IMR-90 (cell line): ENCODE measurements around the gene CYP19A1. TPM values are rescaled to one million over a fixed set of nuclear protein-coding genes. Genes with fewer than 3 reads are reported as not detected.

ENCODE experiments used
- ATAC-seq: fragments of 200-7000 bp; cut with Tn5 transposase; 2 replicates; pipeline ENCODE4 v1.9.1; 2020; ENCODE audit warnings: low read depth, mild to moderate bottlenecking, moderate library complexity
- BruUV-seq: library from RNA; stranded (reverse); fragments of 400-500 nt; replicated peaks from 2 replicates; lab custom pipeline; 2021; lab: Mats Ljungman, UMichigan
- CTCF ChIA-PET: fragments of 300-600 bp; formaldehyde crosslinking; extraction: SDS; loops from one replicate; lab custom pipeline; 2021; ENCODE audit warnings: antibody characterized with exemption; lab: Yijun Ruan, JAX
- POLR2A ChIA-PET: fragments of 300-600 bp; sonication (Branson Sonifier 250); formaldehyde crosslinking; loops from one replicate; lab custom pipeline; 2022; ENCODE audit warnings: antibody characterized with exemption; ENCODE audit not compliant: unreplicated experiment; lab: Charles Lee
- DNase-seq: peaks from one replicate; pipeline ENCODE4 v3.0.0; 2013
- H2AFZ ChIP-seq: replicated peaks from 2 replicates; pipeline ENCODE3; 2013; ENCODE audit warnings: low read length, mild to moderate bottlenecking; ENCODE audit not compliant: poor library complexity
- H2AK5ac ChIP-seq: 2 replicates; pipeline ENCODE4 v1.6.1; 2013; ENCODE audit warnings: low read depth, low read length, inconsistent platforms
- H2AK9ac ChIP-seq: replicated peaks from 2 replicates; pipeline ENCODE3; 2013; ENCODE audit warnings: mild to moderate bottlenecking, low read depth, low read length, moderate library complexity; ENCODE audit not compliant: poor library complexity
- H2BK120ac ChIP-seq: 2 replicates; pipeline ENCODE4 v1.6.1; 2013; ENCODE audit warnings: low read depth, low read length, inconsistent platforms
- H2BK15ac ChIP-seq: 3 replicates; pipeline ENCODE4 v1.6.1; 2013; ENCODE audit warnings: low read depth, low read length, inconsistent platforms
- H2BK20ac ChIP-seq: 2 replicates; pipeline ENCODE4 v1.6.1; 2013; ENCODE audit warnings: low read depth, mild to moderate bottlenecking, inconsistent platforms, low read length, moderate library complexity
- H2BK5ac ChIP-seq: 2 replicates; pipeline ENCODE4 v1.6.1; 2013; ENCODE audit warnings: mild to moderate bottlenecking, low read depth, low read length, inconsistent platforms; ENCODE audit not compliant: poor library complexity, severe bottlenecking
- H3K14ac ChIP-seq: replicated peaks from 2 replicates; pipeline ENCODE4 v1.6.1; 2013; ENCODE audit warnings: low read depth, low read length, inconsistent platforms
- H3K18ac ChIP-seq: 2 replicates; pipeline ENCODE4 v1.6.1; 2013; ENCODE audit warnings: low read depth, low read length, control low read depth
- H3K23ac ChIP-seq: 2 replicates; pipeline ENCODE4 v1.6.1; 2013; ENCODE audit warnings: low read depth, low read length, inconsistent platforms
- H3K27ac ChIP-seq: 2 replicates; pipeline ENCODE4 v1.5.1; 2013; ENCODE audit warnings: mild to moderate bottlenecking, control low read depth, low read length; ENCODE audit not compliant: insufficient read depth
- H3K27me3 ChIP-seq: 2 replicates; pipeline ENCODE4 v1.6.1; 2013; ENCODE audit warnings: low read length; ENCODE audit not compliant: control insufficient read depth, insufficient read depth
- H3K36me3 ChIP-seq: 2 replicates; pipeline ENCODE4 v1.6.1; 2013; ENCODE audit warnings: low read length, mixed read lengths; ENCODE audit not compliant: control insufficient read depth, insufficient read depth
- H3K4ac ChIP-seq: 2 replicates; pipeline ENCODE4 v1.6.1; 2013; ENCODE audit warnings: low read depth, low read length, inconsistent platforms
- H3K4me1 ChIP-seq: 2 replicates; pipeline ENCODE4 v1.6.1; 2013; ENCODE audit warnings: low read length, mixed read lengths; ENCODE audit not compliant: control insufficient read depth, insufficient read depth
- H3K4me2 ChIP-seq: 2 replicates; pipeline ENCODE4 v1.6.1; 2013; ENCODE audit warnings: low read depth, mild to moderate bottlenecking, control low read depth, low read length, moderate library complexity
- H3K4me3 ChIP-seq: 2 replicates; pipeline ENCODE4 v1.5.1; 2013; ENCODE audit warnings: low read depth, mild to moderate bottlenecking, control low read depth, low read length, moderate library complexity; ENCODE audit not compliant: insufficient read depth
- H3K56ac ChIP-seq: 2 replicates; pipeline ENCODE4 v1.6.1; 2013; ENCODE audit warnings: low read length, inconsistent platforms; ENCODE audit not compliant: insufficient read depth; ENCODE audit errors: extremely low read depth
- H3K79me1 ChIP-seq, 2 experiments: 2 replicates each; pipeline ENCODE4 v1.6.1; 2013; ENCODE audit warnings: low read length in 2 of 2, inconsistent platforms in 1 of 2, low read depth in 1 of 2
- H3K9ac ChIP-seq: 2 replicates; pipeline ENCODE4 v1.6.1; 2013; ENCODE audit warnings: low read depth, low read length, control low read depth
- H3K9me1 ChIP-seq: 2 replicates; pipeline ENCODE4 v1.6.1; 2013; ENCODE audit warnings: low read length, inconsistent platforms; ENCODE audit not compliant: insufficient read depth
- H3K9me3 ChIP-seq: 2 replicates; pipeline ENCODE4 v1.6.1; 2013; ENCODE audit warnings: low read length; ENCODE audit not compliant: control insufficient read depth, insufficient read depth
- H4K20me1 ChIP-seq: 2 replicates; pipeline ENCODE4 v1.6.1; 2013; ENCODE audit warnings: low read length, inconsistent platforms; ENCODE audit not compliant: insufficient read depth
- H4K5ac ChIP-seq: 2 replicates; pipeline ENCODE4 v1.6.1; 2013; ENCODE audit warnings: mild to moderate bottlenecking, low read depth, low read length, control low read depth
- H4K8ac ChIP-seq, 2 experiments: 2 replicates each; pipeline ENCODE4 v1.6.1; 2013; ENCODE audit warnings: low read depth in 2 of 2, low read length in 2 of 2, control low read depth in 1 of 2, inconsistent platforms in 1 of 2
- H4K91ac ChIP-seq: 2 replicates; pipeline ENCODE4 v1.6.1; 2013; ENCODE audit warnings: low read depth, low read length, inconsistent platforms; ENCODE audit not compliant: insufficient read depth
- CEBPB ChIP-seq: IDR thresholded peaks from 2 replicates; pipeline ENCODE4 v1.6.1; 2012; ENCODE audit warnings: low read depth, low read length, improper control_type of control experiment
- MAFK ChIP-seq: IDR thresholded peaks from 2 replicates; pipeline ENCODE4 v1.6.1; 2012; ENCODE audit warnings: low read depth, low read length, improper control_type of control experiment
- MXI1 ChIP-seq: IDR thresholded peaks from 2 replicates; pipeline ENCODE4 v1.6.1; 2012; ENCODE audit warnings: low read depth, mild to moderate bottlenecking, low read length, moderate library complexity, borderline replicate concordance
- NFE2L2 ChIP-seq: fragments of 150-350 bp; IDR thresholded peaks from 2 replicates; pipeline ENCODE4 v1.6.1; 2016; ENCODE audit warnings: low read depth, mild to moderate bottlenecking, low read length
- POLR2A ChIP-seq: IDR thresholded peaks from 2 replicates; pipeline ENCODE4 v1.6.1; 2012; ENCODE audit warnings: mild to moderate bottlenecking, low read depth, low read length
- WGBS, 2 experiments: methylation state at CpG; one replicate each; pipeline versions ENCODE4 v1.1.5 to v1.1.7; 2013; ENCODE audit warnings: missing lambda C conversion rate in 2 of 2; ENCODE audit not compliant: insufficient read length in 1 of 2; ENCODE audit errors: extremely low coverage in 2 of 2; 5-methylcytosine and 5-hydroxymethylcytosine counted together
- dilution Hi-C: fragments of 300-500 bp; cut with HindIII; formaldehyde crosslinking; loops from one replicate; pipeline ENCODE4 v1.14.3; 2018; ENCODE audit warnings: low sequenced_read_pairs; ENCODE audit not compliant: unreplicated experiment
- in situ Hi-C: fragments of 300-500 bp; cut with MboI; formaldehyde crosslinking; loops from 3 replicates; pipeline ENCODE4 v1.14.3; 2019; ENCODE audit warnings: low sequenced_read_pairs, inconsistent platforms, mixed read lengths
- intact Hi-C: fragments of 100-400 bp; cut with micrococcal nuclease; formaldehyde crosslinking; loops from 2 replicates; pipeline ENCODE4 v1.10.0; 2022
- polyA plus RNA-seq, 3 experiments: library from polyadenylated mRNA; depleted of rRNA; stranded (reverse); fragments of >200 nt; gene quantifications; 2 replicates each; pipeline ENCODE4 v1.2.3, GENCODE V29; 2012; ENCODE audit warnings: low replicate concordance in 1 of 3
- total RNA-seq: library from RNA; depleted of rRNA; stranded (reverse); fragments of >200 nt; gene quantifications from 2 replicates; pipeline ENCODE4 v1.2.3, GENCODE V29; 2012
- TF ChIP-seq, protein P1 (sequence below): conservative IDR thresholded peaks from 2 replicates; pipeline ENCODE4 v1.5.1; 2012; ENCODE audit warnings: mild to moderate bottlenecking, low read depth, low read length, improper control_type of control experiment
- TF ChIP-seq, protein P2 (sequence below): fragments of 150-350 bp; IDR thresholded peaks from 2 replicates; pipeline ENCODE4 v1.6.1; 2017; ENCODE audit warnings: mild to moderate bottlenecking, antibody characterized with exemption, low read length, low read depth

CYP19A1 gene
- total and polyA plus RNA-seq, 2 of the 4 experiments (the other 2 are of a cell fraction): not detected

DNA sequence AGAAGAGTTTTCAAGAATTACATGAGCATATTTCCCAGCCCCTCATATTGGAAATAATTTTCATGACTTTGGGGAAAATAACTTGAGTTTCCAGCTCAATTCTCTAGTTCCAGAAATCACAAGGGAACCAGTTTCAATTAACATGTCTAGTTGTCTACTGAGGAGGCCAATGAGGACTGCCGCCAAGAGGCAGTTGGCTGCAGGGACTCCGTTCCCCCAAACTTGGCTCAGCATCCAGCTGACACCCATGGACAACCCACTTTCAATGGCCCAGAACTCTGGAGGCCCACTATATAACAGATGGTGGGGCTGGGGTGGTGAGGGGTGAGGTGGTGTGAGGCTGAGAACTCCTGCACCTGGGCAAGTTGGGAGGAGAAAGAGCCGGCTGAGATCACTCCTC is 157.2 kb downstream of the CYP19A1 start:
- Histone ChIP-seq H3K14ac (no peak overlapping the region), H3K4me3 (no peak overlapping the region), H3K56ac (no peak overlapping the region), H2BK15ac (no peak overlapping the region), H4K8ac (no peak overlapping the region), H2AFZ (no peak overlapping the region), H2AK9ac (no peak overlapping the region), H3K9me1 (no peaks in the 10 kb centered on the region), H2BK120ac (no peak overlapping the region), H3K36me3 (no peaks in the 10 kb centered on the region), H3K9ac (no peak overlapping the region), H3K9me3 (peaks cover 2% of the 10 kb centered on the region; the same call in 1 of the 2 replicates), H3K4ac (no peak overlapping the region), H4K5ac (no peak overlapping the region), H2AK5ac (no peak overlapping the region), H3K23ac (no peak overlapping the region), H4K91ac (no peak overlapping the region), H3K4me1 (no peaks in the 10 kb centered on the region), H3K27me3 (peaks cover 49% of the 10 kb centered on the region), H4K20me1 (no peaks in the 10 kb centered on the region), H3K79me1 (no peaks in the 10 kb centered on the region), H3K4me2 (no peak overlapping the region), H3K27ac (no peak overlapping the region), H3K18ac (no peak overlapping the region), H2BK5ac (no peak overlapping the region), H2BK20ac (no peak overlapping the region)
- DNase-seq (no peak), ATAC-seq (no peak)
- dilution Hi-C loops: no loop called here
- BruUV-seq: no TSS peak
- POLR2A ChIA-PET: no interaction called here
- TF ChIP-seq MXI1 (no peak), NFE2L2 (no peak), CEBPB (no peak), POLR2A (no peak), MAFK (no peak)
- TF ChIP-seq, protein P1, sequence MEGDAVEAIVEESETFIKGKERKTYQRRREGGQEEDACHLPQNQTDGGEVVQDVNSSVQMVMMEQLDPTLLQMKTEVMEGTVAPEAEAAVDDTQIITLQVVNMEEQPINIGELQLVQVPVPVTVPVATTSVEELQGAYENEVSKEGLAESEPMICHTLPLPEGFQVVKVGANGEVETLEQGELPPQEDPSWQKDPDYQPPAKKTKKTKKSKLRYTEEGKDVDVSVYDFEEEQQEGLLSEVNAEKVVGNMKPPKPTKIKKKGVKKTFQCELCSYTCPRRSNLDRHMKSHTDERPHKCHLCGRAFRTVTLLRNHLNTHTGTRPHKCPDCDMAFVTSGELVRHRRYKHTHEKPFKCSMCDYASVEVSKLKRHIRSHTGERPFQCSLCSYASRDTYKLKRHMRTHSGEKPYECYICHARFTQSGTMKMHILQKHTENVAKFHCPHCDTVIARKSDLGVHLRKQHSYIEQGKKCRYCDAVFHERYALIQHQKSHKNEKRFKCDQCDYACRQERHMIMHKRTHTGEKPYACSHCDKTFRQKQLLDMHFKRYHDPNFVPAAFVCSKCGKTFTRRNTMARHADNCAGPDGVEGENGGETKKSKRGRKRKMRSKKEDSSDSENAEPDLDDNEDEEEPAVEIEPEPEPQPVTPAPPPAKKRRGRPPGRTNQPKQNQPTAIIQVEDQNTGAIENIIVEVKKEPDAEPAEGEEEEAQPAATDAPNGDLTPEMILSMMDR: no peak
- TF ChIP-seq, protein P2, sequence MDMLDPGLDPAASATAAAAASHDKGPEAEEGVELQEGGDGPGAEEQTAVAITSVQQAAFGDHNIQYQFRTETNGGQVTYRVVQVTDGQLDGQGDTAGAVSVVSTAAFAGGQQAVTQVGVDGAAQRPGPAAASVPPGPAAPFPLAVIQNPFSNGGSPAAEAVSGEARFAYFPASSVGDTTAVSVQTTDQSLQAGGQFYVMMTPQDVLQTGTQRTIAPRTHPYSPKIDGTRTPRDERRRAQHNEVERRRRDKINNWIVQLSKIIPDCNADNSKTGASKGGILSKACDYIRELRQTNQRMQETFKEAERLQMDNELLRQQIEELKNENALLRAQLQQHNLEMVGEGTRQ: no peak
- intact Hi-C loops: no loop called here
- CTCF ChIA-PET: interaction anchor here (0.6 to 1.3 kb wide), 4 partner anchors 12 to 19 kb away, joined by 3 to 4 read pairs (median 4); no protein-coding TSS in a partner anchor
- 83% methylated on average over 1 of the region's 3 CpGs; no CpG with 5 or more reads in 1 of the 2 experiments for WGBS, 2 experiments
- in situ Hi-C loops: no loop called here
